AG09309 (cell line): Measurements from ENCODE around the gene ZBTB46.

Source experiments
- DNase-seq: peaks from one replicate; pipeline ENCODE4 v3.0.0-alpha.2; 2010; ENCODE audit warnings: low read depth
- H3K4me3 ChIP-seq: 2 replicates; pipeline ENCODE4 v1.5.1; 2011; ENCODE audit warnings: mild to moderate bottlenecking, low read depth, low read length, moderate library complexity; ENCODE audit not compliant: control insufficient read depth
- CTCF ChIP-seq: IDR thresholded peaks from 2 replicates; pipeline ENCODE4 v1.5.1; 2011; ENCODE audit warnings: mild to moderate bottlenecking, low read depth, low read length, inconsistent platforms; ENCODE audit not compliant: insufficient read depth, control insufficient read depth; ENCODE audit errors: missing control alignments

The ZBTB46 gene

DNA sequence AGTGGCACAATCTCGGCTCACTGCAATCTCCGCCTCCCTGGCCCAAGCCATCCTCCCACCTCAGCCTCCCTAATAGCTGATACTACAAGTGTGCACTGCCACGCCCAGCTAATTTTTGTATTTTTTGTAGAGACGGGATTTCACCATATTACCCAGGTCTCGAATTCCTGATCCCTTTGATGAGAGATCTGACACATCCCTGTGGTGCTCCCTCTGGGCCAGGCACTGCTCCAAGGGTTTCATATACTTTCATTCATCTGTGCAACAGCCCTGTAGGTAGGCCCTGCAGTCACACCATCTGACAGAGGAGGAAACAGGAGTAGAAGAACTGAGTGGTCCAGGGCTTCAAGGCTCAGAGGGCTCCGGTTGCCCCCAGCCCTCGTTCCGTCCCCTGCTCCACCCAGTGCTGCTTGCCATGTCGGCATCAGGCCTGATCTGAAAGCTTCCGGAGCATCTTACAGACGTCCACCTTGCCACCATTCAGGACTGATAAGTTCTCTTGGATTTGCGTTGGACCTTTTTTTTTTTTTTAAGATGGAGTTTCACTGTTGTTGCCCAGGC lies 119.9 kb downstream of the ZBTB46 start:
- no peak for TF ChIP-seq CTCF
- H3K4me3 ChIP-seq, result no peak overlapping the region
- DNase-seq, result no peak

DNA sequence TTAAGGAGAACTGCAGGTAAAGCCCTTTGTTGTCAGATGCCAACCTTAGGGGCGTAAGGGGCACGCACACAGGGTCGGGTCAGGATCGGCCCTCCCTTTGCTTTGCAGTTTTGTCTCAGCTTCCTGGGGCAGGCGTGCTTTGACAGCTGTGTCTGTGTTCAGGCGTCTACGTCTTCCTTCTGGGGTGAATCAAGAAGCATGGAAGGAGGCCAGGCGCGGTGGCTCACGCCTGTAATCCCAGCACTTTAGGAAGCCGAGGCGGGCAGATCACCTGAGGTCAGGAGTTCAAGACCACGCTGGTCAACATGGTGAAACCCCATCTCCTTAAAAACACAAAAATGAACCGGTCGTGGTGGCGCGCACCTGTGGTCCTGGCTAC lies 121.9 kb downstream of the ZBTB46 start:
- DNase-seq, result no peak
- peak overlapping the region; percentile 60 for H3K4me3 ChIP-seq
- no peak for TF ChIP-seq CTCF

DNA sequence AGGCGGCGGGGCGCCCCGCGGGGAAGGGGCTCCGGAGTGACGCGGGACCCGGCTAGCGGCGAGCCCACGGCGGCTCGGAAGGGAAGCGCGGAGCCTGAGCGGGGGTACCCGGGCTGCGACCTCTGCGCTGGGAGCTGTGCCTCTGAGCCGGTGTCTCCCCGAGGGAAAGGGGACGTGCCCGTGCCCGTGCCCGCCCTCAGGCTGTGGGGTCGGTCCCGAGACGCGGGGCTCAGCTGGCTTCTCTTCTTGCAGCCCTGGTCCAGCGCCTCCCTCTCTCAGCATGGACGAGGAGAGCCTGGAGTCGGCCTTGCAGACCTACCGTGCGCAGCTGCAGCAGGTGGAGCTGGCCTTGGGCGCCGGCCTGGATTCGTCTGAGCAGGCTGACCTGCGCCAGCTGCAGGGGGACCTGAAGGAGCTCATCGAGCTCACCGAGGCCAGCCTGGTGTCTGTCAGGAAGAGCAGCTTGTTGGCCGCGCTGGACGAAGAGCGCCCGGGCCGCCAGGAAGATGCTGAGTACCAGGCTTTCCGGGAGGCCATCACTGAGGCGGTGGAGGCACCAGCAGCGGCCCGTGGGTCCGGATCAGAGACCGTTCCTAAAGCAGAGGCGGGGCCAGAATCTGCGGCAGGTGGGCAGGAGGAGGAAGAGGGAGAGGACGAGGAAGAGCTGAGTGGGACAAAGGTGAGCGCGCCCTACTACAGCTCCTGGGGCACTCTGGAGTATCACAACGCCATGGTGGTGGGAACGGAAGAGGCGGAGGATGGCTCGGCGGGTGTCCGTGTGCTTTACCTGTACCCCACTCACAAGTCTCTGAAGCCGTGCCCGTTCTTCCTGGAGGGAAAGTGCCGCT lies 122.5 kb downstream of the ZBTB46 start:
- TF ChIP-seq CTCF, result no peak
- peak overlapping the region; percentile 60 for H3K4me3 ChIP-seq
- DNase-seq, result no peak

DNA sequence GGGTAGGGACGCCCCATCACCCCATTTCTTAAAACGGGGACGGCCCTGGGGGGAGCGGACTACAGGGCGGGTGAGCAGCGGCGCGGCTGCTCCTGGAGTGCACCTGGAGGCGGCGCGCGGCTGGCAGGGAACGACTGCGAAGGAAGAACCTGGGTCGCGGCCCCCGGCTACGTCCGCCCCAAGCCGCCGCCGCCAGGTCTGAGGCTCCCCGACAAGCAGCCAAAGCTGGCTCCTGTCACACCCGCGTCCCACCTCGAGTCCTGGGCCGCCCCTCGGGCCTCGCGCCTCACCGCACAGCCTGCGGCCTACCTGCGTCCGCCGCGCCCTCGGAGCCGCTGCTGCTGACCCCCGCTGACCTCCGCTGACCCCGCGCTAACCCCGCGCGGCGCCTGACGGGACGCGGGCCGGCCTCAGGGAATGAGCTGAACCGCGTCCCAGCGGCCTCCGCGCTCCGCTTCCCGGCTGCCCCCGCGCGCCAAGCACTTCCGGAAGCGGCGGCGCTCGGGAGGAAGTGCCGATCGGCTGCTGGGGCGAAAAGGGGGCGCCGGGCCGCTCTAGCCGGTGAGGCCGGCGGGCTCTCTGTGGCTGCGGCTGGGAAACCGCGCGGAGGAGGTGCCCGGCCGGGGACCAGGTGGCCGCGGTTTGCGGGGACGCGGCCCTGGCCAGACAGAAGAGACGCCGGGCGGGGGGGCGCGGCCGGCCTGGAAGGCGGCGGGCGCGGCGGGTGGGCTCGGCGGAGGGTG lies 123.3 kb downstream of the ZBTB46 start, which contains the start of the genes ARFRP1 and ZGPAT:
Gene ARFRP1 (minus strand): TSS at position 419 of the 743 bp plus-strand sequence. CDS start 885 bp downstream, outside the sequence.
Gene ZGPAT (plus strand): TSS at position 482 of the 743 bp plus-strand sequence. CDS start 542 bp downstream, outside the sequence.
- H3K4me3 ChIP-seq, result peak within 1 kb of the TSS; percentile 60
- peak; percentile 17 for DNase-seq
- TF ChIP-seq CTCF, result no peak

- no peak for DNase-seq
- peak; percentile 28 for TF ChIP-seq CTCF
- H3K4me3 ChIP-seq, result peak overlapping the region; percentile 60
Measured at GRCh38 chr20:63706852-63707557, 124.1 kb downstream of the ZBTB46 start.
